Cardiac muscle cell (in vitro differentiated cells and primary cell): ENCODE data around the gene ZNF408. TPM values are rescaled to one million over a fixed set of nuclear protein-coding genes. Genes with fewer than 3 reads are reported as not detected.

Experiments used
- DNase-seq, 2 donors: peaks; one replicate each; pipeline versions ENCODE4 v3.0.0 to v3.0.0-alpha.2; 2010 to 2017; ENCODE audit warnings: low read depth in 1 of 2, low spot score in 1 of 2
- H3K27ac ChIP-seq: fragments of 200-600 bp; sonication (generic); 2 replicates; pipeline ENCODE4 v1.5.1; 2016
- H3K27me3 ChIP-seq: fragments of 200-600 bp; sonication (generic); 2 replicates; pipeline ENCODE4 v1.6.0; 2016; ENCODE audit warnings: control low read depth
- H3K36me3 ChIP-seq: fragments of 200-600 bp; sonication (generic); 2 replicates; pipeline ENCODE4 v1.5.1; 2016; ENCODE audit warnings: control low read depth
- H3K4me1 ChIP-seq: fragments of 200-600 bp; sonication (generic); 2 replicates; pipeline ENCODE4 v1.8.1; 2017; ENCODE audit warnings: low read depth, mild to moderate bottlenecking, mixed run types
- H3K4me3 ChIP-seq: fragments of 200-600 bp; sonication (generic); 2 replicates; pipeline ENCODE4 v1.5.1; 2016; ENCODE audit warnings: mild to moderate bottlenecking
- H3K9me3 ChIP-seq: fragments of 200-600 bp; sonication (generic); 2 replicates; pipeline ENCODE4 v1.5.1; 2017; ENCODE audit warnings: low read depth, mild to moderate bottlenecking, control low read depth
- CTCF ChIP-seq: IDR thresholded peaks from 2 replicates; pipeline ENCODE4 v1.5.1; 2012; ENCODE audit warnings: low read depth, mild to moderate bottlenecking, low read length
- polyA plus RNA-seq: library from polyadenylated mRNA; unstranded; fragments of >200 nt; fragmentation: Nextera tagmentation; extraction: Ambion mirVana; gene quantifications from 2 replicates; pipeline ENCODE4 v1.2.1, GENCODE V29; 2016
- total RNA-seq: library from RNA; depleted of rRNA; stranded (reverse); fragments of >200 nt; gene quantifications from 2 replicates; pipeline ENCODE4 v1.2.3, GENCODE V29; 2016

ZNF408 gene
- total and polyA plus RNA-seq, 2 experiments from 2014 or later: 23.1 to 23.7 TPM

GRCh38 chr11:46694607-46695006 is 6.2 kb upstream of the ZNF408 start:
- no peak for DNase-seq
- peaks cover 27% of the 10 kb centered on the region for H3K4me1 ChIP-seq
- no peak overlapping the region for H3K27ac ChIP-seq
- TF ChIP-seq CTCF: no peak
- H3K36me3 ChIP-seq: peaks cover 6% of the 10 kb centered on the region
- H3K4me3 ChIP-seq: no peak overlapping the region
- no peaks in the 10 kb centered on the region for H3K9me3 ChIP-seq
- H3K27me3 ChIP-seq: no peaks in the 10 kb centered on the region

GRCh38 chr11:46695345-46696211 is 5.3 kb upstream of the ZNF408 start:
- Histone ChIP-seq H3K36me3 (peaks cover 6% of the 10 kb centered on the region), H3K9me3 (no peaks in the 10 kb centered on the region), H3K27me3 (no peaks in the 10 kb centered on the region), H3K4me3 (no peak overlapping the region), H3K27ac (peak overlapping the region; percentile 98), H3K4me1 (peaks cover 28% of the 10 kb centered on the region)
- no peak for DNase-seq
- no peak for TF ChIP-seq CTCF

DNA sequence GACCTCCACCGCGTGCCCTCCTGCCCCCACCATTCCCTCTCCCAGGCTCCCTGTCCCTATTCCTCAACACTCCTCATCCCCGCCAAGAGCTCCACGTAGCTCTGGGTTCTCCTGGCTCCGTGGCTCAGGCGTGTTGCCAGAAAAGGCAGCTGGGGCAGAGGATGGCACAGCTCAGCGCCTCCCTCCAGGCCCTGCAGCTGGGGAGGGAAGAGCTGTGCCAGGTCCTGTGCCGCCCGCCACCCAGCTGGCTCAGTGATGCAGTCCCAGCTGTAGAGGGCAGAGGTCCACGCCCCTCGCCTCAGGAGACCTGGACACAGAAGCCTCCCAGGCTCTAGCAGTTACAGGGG is 4.6 kb upstream of the ZNF408 start:
- peak overlapping the region; percentile 98 for H3K27ac ChIP-seq
- H3K4me3 ChIP-seq: no peak overlapping the region
- no peaks in the 10 kb centered on the region for H3K27me3 ChIP-seq
- peaks cover 6% of the 10 kb centered on the region for H3K36me3 ChIP-seq
- peaks cover 28% of the 10 kb centered on the region for H3K4me1 ChIP-seq
- no peak for TF ChIP-seq CTCF
- H3K9me3 ChIP-seq: no peaks in the 10 kb centered on the region
- no peak for DNase-seq

GRCh38 chr11:46697303-46697702 is 3.5 kb upstream of the ZNF408 start:
- peaks cover 6% of the 10 kb centered on the region for H3K36me3 ChIP-seq
- TF ChIP-seq CTCF: no peak
- no peaks in the 10 kb centered on the region for H3K9me3 ChIP-seq
- no peaks in the 10 kb centered on the region for H3K27me3 ChIP-seq
- peak overlapping the region; percentile 98 for H3K27ac ChIP-seq
- peak; percentile 68 to 73 for DNase-seq
- H3K4me3 ChIP-seq: no peak overlapping the region
- H3K4me1 ChIP-seq: peaks cover 32% of the 10 kb centered on the region

DNA sequence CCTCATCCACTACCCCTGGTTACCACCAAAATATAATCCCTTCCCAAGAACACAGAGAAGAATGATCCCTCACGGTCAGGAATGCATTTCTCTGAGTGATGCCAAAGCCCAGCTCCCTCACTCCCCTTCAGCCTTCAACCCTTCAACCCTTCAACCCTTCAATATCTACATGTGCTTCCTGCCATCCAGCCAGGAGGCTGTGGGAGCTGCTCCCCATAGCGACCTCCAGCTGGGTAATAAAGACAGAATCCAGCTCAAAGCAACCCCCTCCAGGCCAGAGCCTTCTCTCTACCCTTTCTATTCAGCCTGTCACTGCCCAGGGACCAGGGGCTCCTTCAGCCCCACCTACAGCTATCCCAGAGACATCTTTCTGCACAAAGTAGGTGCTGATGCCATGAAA is 3.1 kb upstream of the ZNF408 start:
- H3K4me3 ChIP-seq: no peak overlapping the region
- H3K36me3 ChIP-seq: peaks cover 6% of the 10 kb centered on the region
- H3K27me3 ChIP-seq: no peaks in the 10 kb centered on the region
- peak overlapping the region; percentile 98 for H3K27ac ChIP-seq
- no peaks in the 10 kb centered on the region for H3K9me3 ChIP-seq
- no peak for DNase-seq
- TF ChIP-seq CTCF: no peak
- H3K4me1 ChIP-seq: peaks cover 32% of the 10 kb centered on the region
